Measurements from ENCODE around the gene KMO. TPM values are rescaled to one million over a fixed set of nuclear protein-coding genes. Genes with fewer than 3 reads are reported as not detected.

Gene KMO
- total and polyA plus RNA-seq, 8 donors: 0.17 to 10.7 (median 0.42) TPM

GRCh38 chr1:241615043-241615974 is 83.1 kb downstream of the KMO start:
- TF ChIP-seq, protein P1, sequence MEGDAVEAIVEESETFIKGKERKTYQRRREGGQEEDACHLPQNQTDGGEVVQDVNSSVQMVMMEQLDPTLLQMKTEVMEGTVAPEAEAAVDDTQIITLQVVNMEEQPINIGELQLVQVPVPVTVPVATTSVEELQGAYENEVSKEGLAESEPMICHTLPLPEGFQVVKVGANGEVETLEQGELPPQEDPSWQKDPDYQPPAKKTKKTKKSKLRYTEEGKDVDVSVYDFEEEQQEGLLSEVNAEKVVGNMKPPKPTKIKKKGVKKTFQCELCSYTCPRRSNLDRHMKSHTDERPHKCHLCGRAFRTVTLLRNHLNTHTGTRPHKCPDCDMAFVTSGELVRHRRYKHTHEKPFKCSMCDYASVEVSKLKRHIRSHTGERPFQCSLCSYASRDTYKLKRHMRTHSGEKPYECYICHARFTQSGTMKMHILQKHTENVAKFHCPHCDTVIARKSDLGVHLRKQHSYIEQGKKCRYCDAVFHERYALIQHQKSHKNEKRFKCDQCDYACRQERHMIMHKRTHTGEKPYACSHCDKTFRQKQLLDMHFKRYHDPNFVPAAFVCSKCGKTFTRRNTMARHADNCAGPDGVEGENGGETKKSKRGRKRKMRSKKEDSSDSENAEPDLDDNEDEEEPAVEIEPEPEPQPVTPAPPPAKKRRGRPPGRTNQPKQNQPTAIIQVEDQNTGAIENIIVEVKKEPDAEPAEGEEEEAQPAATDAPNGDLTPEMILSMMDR (IDR thresholded peaks at IDR 0.05): no peak
- Histone ChIP-seq H3K4me3 (no peak overlapping the region), H3K9me3 (no peaks in the 10 kb centered on the region), H3K27me3 (no peaks in the 10 kb centered on the region), H3K36me3 (no peaks in the 10 kb centered on the region), H3K27ac (no peak overlapping the region), H3K4me1 (peaks cover 0 to 21% of the 10 kb centered on the region in 2 donors)
- intact Hi-C loops (cut with DNase I): no loop called here
- no peak for DNase-seq
- no peak for ATAC-seq

DNA sequence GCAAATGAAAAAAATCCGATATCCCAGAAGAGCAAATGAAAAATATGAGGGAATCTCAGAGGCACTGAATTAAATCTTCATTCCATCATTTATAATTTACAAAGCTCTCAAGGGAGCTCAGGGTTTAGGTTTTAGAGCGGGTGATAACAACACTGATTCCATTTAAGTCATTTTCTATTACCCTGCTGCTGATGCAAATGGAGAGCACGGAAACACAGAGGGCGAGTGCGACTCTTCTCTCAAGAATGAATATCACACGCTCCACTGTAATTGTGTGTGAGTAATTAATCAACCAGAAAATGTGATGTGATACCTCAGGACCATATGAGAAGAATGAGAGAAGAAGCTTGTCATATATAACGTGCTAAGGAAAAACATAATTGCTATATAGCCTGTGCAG is 85.2 kb downstream of the KMO start:
- no peak overlapping the region for H3K4me3 ChIP-seq
- no peak for ATAC-seq
- H3K27me3 ChIP-seq: no peaks in the 10 kb centered on the region
- no peak for DNase-seq
- TF ChIP-seq, protein P1 (IDR thresholded peaks at IDR 0.05): no peak
- no peak overlapping the region for H3K27ac ChIP-seq
- no peaks in the 10 kb centered on the region for H3K36me3 ChIP-seq
- H3K9me3 ChIP-seq: no peaks in the 10 kb centered on the region
- H3K4me1 ChIP-seq: no peaks in the 10 kb centered on the region
- intact Hi-C loops (cut with DNase I): no loop called here

DNA sequence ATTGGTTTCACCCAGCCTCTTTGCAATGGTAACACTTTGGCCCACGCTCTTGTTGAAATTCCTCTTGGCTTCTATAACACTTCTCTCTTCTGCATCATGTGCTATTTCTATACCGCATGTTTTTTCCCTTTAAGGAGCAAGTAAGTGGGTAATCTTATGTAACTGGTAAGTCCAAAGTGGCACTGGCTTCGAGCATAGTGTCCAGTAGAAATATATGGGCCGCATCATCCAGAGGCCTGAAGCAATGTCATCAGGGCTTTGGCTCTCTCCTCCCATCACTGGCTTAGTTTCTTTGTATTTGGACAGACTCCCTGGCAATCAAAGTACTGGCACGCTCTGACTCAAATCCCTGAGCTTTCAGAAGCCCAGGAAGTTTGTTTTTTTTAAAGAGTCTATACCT is 90.5 kb downstream of the KMO start:
- TF ChIP-seq, protein P1 (IDR thresholded peaks at IDR 0.05): no peak
- Histone ChIP-seq H3K36me3 (no peaks in the 10 kb centered on the region), H3K27ac (no peak overlapping the region), H3K9me3 (no peaks in the 10 kb centered on the region), H3K4me3 (no peak overlapping the region), H3K27me3 (no peaks in the 10 kb centered on the region), H3K4me1 (peaks cover 0 to 1% of the 10 kb centered on the region in 2 donors)
- DNase-seq (no peak), ATAC-seq (no peak)
- intact Hi-C loops (cut with DNase I): loop anchor here in 1 of 2 donors (10.0 kb wide), 1 partner anchor 88 kb away; the partner anchor contains the start of gene KMO

GRCh38 chr1:241624935-241625334 is 92.8 kb downstream of the KMO start:
- TF ChIP-seq, protein P1 (IDR thresholded peaks at IDR 0.05): no peak
- no peak for DNase-seq

More at GRCh38 chr1:241624935-241625334, 92.8 kb downstream of the KMO start:
- intact Hi-C loops (cut with DNase I): loop anchor here in 1 of 2 donors (10.0 kb wide), 1 partner anchor 90 kb away; the partner anchor contains the start of gene KMO
- no peaks in the 10 kb centered on the region for H3K27me3 ChIP-seq
- H3K4me3 ChIP-seq: no peak overlapping the region
- H3K36me3 ChIP-seq: no peaks in the 10 kb centered on the region
- no peak for ATAC-seq
- H3K4me1 ChIP-seq: peaks cover 0 to 8% of the 10 kb centered on the region in 2 donors
- H3K27ac ChIP-seq: no peak overlapping the region
- H3K9me3 ChIP-seq: no peaks in the 10 kb centered on the region

Data from left lung (tissue), 10 donors.